Measurements from ENCODE around the gene CAPN9.

The CAPN9 gene

GRCh38 chr1:230747890-230748800, 957 bp downstream of the CAPN9 start:
- H3K27me3 ChIP-seq (ENCODE audit: control insufficient read depth, insufficient read depth, low read length, poor library complexity, severe bottlenecking) = no peaks in the 10 kb centered on the region
- H3K4me1 ChIP-seq (ENCODE audit: control insufficient read depth, insufficient read depth, low read length) = peaks cover 39% of the 10 kb centered on the region
- no peaks in the 10 kb centered on the region for H3K36me3 ChIP-seq (ENCODE audit: control insufficient read depth, insufficient read depth, low read length)
- H3K4me3 ChIP-seq (ENCODE audit: insufficient read depth, low read depth, low read length) = no peak overlapping the region
- H3K9me3 ChIP-seq (ENCODE audit: control insufficient read depth, low read length) = no peaks in the 10 kb centered on the region
- WGBS, 2 experiments = 84 to 85% methylated on average over 16 of the region's 16 CpGs
- no peak overlapping the region for H3K27ac ChIP-seq (ENCODE audit: insufficient read depth, low read depth, low read length, poor library complexity, severe bottlenecking)

- Histone ChIP-seq H3K4me3 (ENCODE audit: insufficient read depth, low read depth, low read length) (no peak overlapping the region), H3K4me1 (ENCODE audit: control insufficient read depth, insufficient read depth, low read length) (peaks cover 43% of the 10 kb centered on the region), H3K36me3 (ENCODE audit: control insufficient read depth, insufficient read depth, low read length) (no peaks in the 10 kb centered on the region), H3K9me3 (ENCODE audit: control insufficient read depth, low read length) (no peaks in the 10 kb centered on the region), H3K27ac (ENCODE audit: insufficient read depth, low read depth, low read length, poor library complexity, severe bottlenecking) (no peak overlapping the region), H3K27me3 (ENCODE audit: control insufficient read depth, insufficient read depth, low read length, poor library complexity, severe bottlenecking) (no peaks in the 10 kb centered on the region)
- 86 to 89% methylated on average over 12 of the region's 12 CpGs for WGBS, 2 experiments
Measured at GRCh38 chr1:230749150-230749549, 2.0 kb downstream of the CAPN9 start.

GRCh38 chr1:230749635-230750034, 2.4 kb downstream of the CAPN9 start:
- 88 to 94% methylated on average over 3 of the region's 3 CpGs for WGBS, 2 experiments
- H3K27ac ChIP-seq (ENCODE audit: insufficient read depth, low read depth, low read length, poor library complexity, severe bottlenecking) = no peak overlapping the region
- no peak overlapping the region for H3K4me3 ChIP-seq (ENCODE audit: insufficient read depth, low read depth, low read length)
- no peaks in the 10 kb centered on the region for H3K9me3 ChIP-seq (ENCODE audit: control insufficient read depth, low read length)
- H3K4me1 ChIP-seq (ENCODE audit: control insufficient read depth, insufficient read depth, low read length) = peaks cover 40% of the 10 kb centered on the region
- H3K36me3 ChIP-seq (ENCODE audit: control insufficient read depth, insufficient read depth, low read length) = no peaks in the 10 kb centered on the region
- no peaks in the 10 kb centered on the region for H3K27me3 ChIP-seq (ENCODE audit: control insufficient read depth, insufficient read depth, low read length, poor library complexity, severe bottlenecking)

GRCh38 chr1:230750576-230750975, 3.4 kb downstream of the CAPN9 start:
- 84 to 87% methylated on average over 5 of the region's 5 CpGs for WGBS, 2 experiments
- H3K4me1 ChIP-seq (ENCODE audit: control insufficient read depth, insufficient read depth, low read length) = peaks cover 30% of the 10 kb centered on the region
- H3K27ac ChIP-seq (ENCODE audit: insufficient read depth, low read depth, low read length, poor library complexity, severe bottlenecking) = no peak overlapping the region
- no peaks in the 10 kb centered on the region for H3K9me3 ChIP-seq (ENCODE audit: control insufficient read depth, low read length)
- H3K27me3 ChIP-seq (ENCODE audit: control insufficient read depth, insufficient read depth, low read length, poor library complexity, severe bottlenecking) = no peaks in the 10 kb centered on the region
- H3K36me3 ChIP-seq (ENCODE audit: control insufficient read depth, insufficient read depth, low read length) = no peaks in the 10 kb centered on the region
- H3K4me3 ChIP-seq (ENCODE audit: insufficient read depth, low read depth, low read length) = no peak overlapping the region

GRCh38 chr1:230750986-230751625, 3.9 kb downstream of the CAPN9 start:
- Histone ChIP-seq H3K4me3 (ENCODE audit: insufficient read depth, low read depth, low read length) (no peak overlapping the region), H3K27ac (ENCODE audit: insufficient read depth, low read depth, low read length, poor library complexity, severe bottlenecking) (no peak overlapping the region), H3K27me3 (ENCODE audit: control insufficient read depth, insufficient read depth, low read length, poor library complexity, severe bottlenecking) (no peaks in the 10 kb centered on the region), H3K36me3 (ENCODE audit: control insufficient read depth, insufficient read depth, low read length) (no peaks in the 10 kb centered on the region), H3K9me3 (ENCODE audit: control insufficient read depth, low read length) (no peaks in the 10 kb centered on the region), H3K4me1 (ENCODE audit: control insufficient read depth, insufficient read depth, low read length) (peaks cover 30% of the 10 kb centered on the region)
- WGBS, 2 experiments = 83 to 86% methylated on average over 6 of the region's 6 CpGs

- 47 to 55% methylated on average over 5 to 6 of the region's 6 CpGs for WGBS, 2 experiments
- H3K9me3 ChIP-seq (ENCODE audit: control insufficient read depth, low read length) = no peaks in the 10 kb centered on the region
- no peaks in the 10 kb centered on the region for H3K36me3 ChIP-seq (ENCODE audit: control insufficient read depth, insufficient read depth, low read length)
- no peak overlapping the region for H3K27ac ChIP-seq (ENCODE audit: insufficient read depth, low read depth, low read length, poor library complexity, severe bottlenecking)
- H3K4me3 ChIP-seq (ENCODE audit: insufficient read depth, low read depth, low read length) = no peak overlapping the region
- H3K4me1 ChIP-seq (ENCODE audit: control insufficient read depth, insufficient read depth, low read length) = peaks cover 30% of the 10 kb centered on the region
- H3K27me3 ChIP-seq (ENCODE audit: control insufficient read depth, insufficient read depth, low read length, poor library complexity, severe bottlenecking) = no peaks in the 10 kb centered on the region
Measured at GRCh38 chr1:230752407-230752806, 5.2 kb downstream of the CAPN9 start.

GRCh38 chr1:230753191-230753585, 6.0 kb downstream of the CAPN9 start:
- peak overlapping the region; percentile 87 for H3K27ac ChIP-seq (ENCODE audit: insufficient read depth, low read depth, low read length, poor library complexity, severe bottlenecking)
- peaks cover 30% of the 10 kb centered on the region for H3K4me1 ChIP-seq (ENCODE audit: control insufficient read depth, insufficient read depth, low read length)
- 82 to 83% methylated on average over 5 of the region's 5 CpGs for WGBS, 2 experiments
- no peaks in the 10 kb centered on the region for H3K9me3 ChIP-seq (ENCODE audit: control insufficient read depth, low read length)
- H3K27me3 ChIP-seq (ENCODE audit: control insufficient read depth, insufficient read depth, low read length, poor library complexity, severe bottlenecking) = no peaks in the 10 kb centered on the region
- H3K4me3 ChIP-seq (ENCODE audit: insufficient read depth, low read depth, low read length) = no peak overlapping the region
- H3K36me3 ChIP-seq (ENCODE audit: control insufficient read depth, insufficient read depth, low read length) = no peaks in the 10 kb centered on the region

GRCh38 chr1:230753586-230754251, 6.5 kb downstream of the CAPN9 start:
- peak overlapping the region; percentile 87 for H3K27ac ChIP-seq (ENCODE audit: insufficient read depth, low read depth, low read length, poor library complexity, severe bottlenecking)
- WGBS, 2 experiments = 12 to 14% methylated on average over 23 to 24 of the region's 24 CpGs
- H3K27me3 ChIP-seq (ENCODE audit: control insufficient read depth, insufficient read depth, low read length, poor library complexity, severe bottlenecking) = no peaks in the 10 kb centered on the region
- no peak overlapping the region for H3K4me3 ChIP-seq (ENCODE audit: insufficient read depth, low read depth, low read length)
- no peaks in the 10 kb centered on the region for H3K9me3 ChIP-seq (ENCODE audit: control insufficient read depth, low read length)
- peaks cover 29% of the 10 kb centered on the region for H3K4me1 ChIP-seq (ENCODE audit: control insufficient read depth, insufficient read depth, low read length)
- H3K36me3 ChIP-seq (ENCODE audit: control insufficient read depth, insufficient read depth, low read length) = no peaks in the 10 kb centered on the region

GRCh38 chr1:230754796-230755195, 7.6 kb downstream of the CAPN9 start:
- Histone ChIP-seq H3K27ac (ENCODE audit: insufficient read depth, low read depth, low read length, poor library complexity, severe bottlenecking) (no peak overlapping the region), H3K9me3 (ENCODE audit: control insufficient read depth, low read length) (no peaks in the 10 kb centered on the region), H3K27me3 (ENCODE audit: control insufficient read depth, insufficient read depth, low read length, poor library complexity, severe bottlenecking) (no peaks in the 10 kb centered on the region), H3K4me3 (ENCODE audit: insufficient read depth, low read depth, low read length) (no peak overlapping the region), H3K4me1 (ENCODE audit: control insufficient read depth, insufficient read depth, low read length) (peaks cover 18% of the 10 kb centered on the region), H3K36me3 (ENCODE audit: control insufficient read depth, insufficient read depth, low read length) (no peaks in the 10 kb centered on the region)
- WGBS, 2 experiments = 94 to 97% methylated on average over 3 of the region's 3 CpGs
